Upper lobe of left lung (tissue), 4 donors: ENCODE measurements around the gene DBET.

Experiments used
- EP300 ChIP-seq, 4 donors: sonication (generic); formaldehyde crosslinking; IDR thresholded peaks; one replicate each; pipeline ENCODE4 v1.5.1; 2017; ENCODE audit warnings: antibody characterized with exemption in 4 of 4, control low read depth in 2 of 4
- POLR2A ChIP-seq, 4 donors: fragments of 450-650 bp; IDR thresholded peaks; one replicate each; pipeline ENCODE4 v1.5.1; 2016 to 2017; ENCODE audit warnings: antibody characterized with exemption in 4 of 4, mild to moderate bottlenecking in 2 of 4
- POLR2AphosphoS5 ChIP-seq, 2 donors: sonication (generic); formaldehyde crosslinking; IDR thresholded peaks; one replicate each; pipeline ENCODE4 v1.5.1; 2017; ENCODE audit warnings: antibody characterized with exemption in 2 of 2
- TF ChIP-seq, protein P1 (sequence below), 6 experiments: fragments of 450-650 bp in 4 of 6; fragments of 200-600 bp in 2 of 6; sonication (generic) in 2 of 6; IDR thresholded peaks; one replicate each; pipeline ENCODE4 v1.5.1; 2016 to 2019; ENCODE audit warnings: antibody characterized with exemption in 6 of 6

DNA sequence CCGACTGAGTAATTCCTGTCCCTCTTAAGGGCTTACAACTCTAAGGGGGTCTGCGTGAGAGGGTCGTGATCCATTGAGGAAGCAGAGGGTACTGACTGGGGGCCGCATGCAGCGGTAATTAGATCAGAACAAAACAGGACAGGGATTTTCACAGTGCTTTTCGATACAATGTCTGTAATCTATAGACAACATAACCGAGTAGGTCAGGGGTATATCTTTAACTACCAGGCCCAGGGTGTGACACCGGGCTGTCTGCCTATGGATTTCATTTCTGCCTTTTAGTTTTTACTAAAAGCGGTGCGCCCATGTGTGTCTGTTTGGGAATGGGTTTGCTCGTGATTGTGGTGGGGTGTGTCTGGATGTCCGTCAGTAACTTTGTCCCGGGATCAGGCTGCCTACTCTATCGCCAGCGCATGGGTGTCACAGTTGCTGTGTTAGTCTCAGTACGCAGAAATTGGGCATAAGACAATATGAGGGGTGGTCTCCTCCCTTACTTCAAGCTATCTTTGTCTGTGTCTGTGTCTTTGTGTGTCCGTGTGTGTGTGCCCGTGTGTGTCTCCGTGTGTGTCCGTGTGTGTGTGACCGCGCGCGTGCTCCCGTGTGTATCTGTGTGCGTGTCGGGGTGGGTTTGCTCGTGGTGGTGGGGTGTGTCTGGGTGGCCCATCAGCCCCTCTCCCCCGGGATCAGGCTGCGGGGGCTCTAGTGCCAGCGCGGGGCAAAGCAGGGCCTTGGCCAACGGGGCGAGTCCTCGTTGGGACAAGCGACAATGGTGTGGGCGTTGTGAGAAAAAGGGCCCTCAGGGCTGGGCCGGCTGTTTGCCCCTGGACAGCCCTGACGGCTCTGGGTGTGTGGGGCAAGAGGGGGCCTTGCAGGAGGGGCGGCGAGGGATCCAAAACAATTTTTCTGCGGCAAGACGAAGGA lies 47.7 kb upstream of the DBET start:
- TF ChIP-seq, protein P1, sequence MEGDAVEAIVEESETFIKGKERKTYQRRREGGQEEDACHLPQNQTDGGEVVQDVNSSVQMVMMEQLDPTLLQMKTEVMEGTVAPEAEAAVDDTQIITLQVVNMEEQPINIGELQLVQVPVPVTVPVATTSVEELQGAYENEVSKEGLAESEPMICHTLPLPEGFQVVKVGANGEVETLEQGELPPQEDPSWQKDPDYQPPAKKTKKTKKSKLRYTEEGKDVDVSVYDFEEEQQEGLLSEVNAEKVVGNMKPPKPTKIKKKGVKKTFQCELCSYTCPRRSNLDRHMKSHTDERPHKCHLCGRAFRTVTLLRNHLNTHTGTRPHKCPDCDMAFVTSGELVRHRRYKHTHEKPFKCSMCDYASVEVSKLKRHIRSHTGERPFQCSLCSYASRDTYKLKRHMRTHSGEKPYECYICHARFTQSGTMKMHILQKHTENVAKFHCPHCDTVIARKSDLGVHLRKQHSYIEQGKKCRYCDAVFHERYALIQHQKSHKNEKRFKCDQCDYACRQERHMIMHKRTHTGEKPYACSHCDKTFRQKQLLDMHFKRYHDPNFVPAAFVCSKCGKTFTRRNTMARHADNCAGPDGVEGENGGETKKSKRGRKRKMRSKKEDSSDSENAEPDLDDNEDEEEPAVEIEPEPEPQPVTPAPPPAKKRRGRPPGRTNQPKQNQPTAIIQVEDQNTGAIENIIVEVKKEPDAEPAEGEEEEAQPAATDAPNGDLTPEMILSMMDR (IDR thresholded peaks at IDR 0.05): no peak
- no peak for TF ChIP-seq POLR2AphosphoS5 (IDR thresholded peaks at IDR 0.05)
- no peak for TF ChIP-seq POLR2A (IDR thresholded peaks at IDR 0.05)
- TF ChIP-seq EP300 (IDR thresholded peaks at IDR 0.05): no peak
